Measurements from ENCODE around the gene COL15A1. TPM values are rescaled to one million over a fixed set of nuclear protein-coding genes. Genes with fewer than 3 reads are reported as not detected.
A peak's percentile ranks its signal among the peaks of the same experiment; 100 is the strongest.

The COL15A1 gene
- total RNA-seq, 1 donor from 2014 or later, result 0.07 TPM

DNA sequence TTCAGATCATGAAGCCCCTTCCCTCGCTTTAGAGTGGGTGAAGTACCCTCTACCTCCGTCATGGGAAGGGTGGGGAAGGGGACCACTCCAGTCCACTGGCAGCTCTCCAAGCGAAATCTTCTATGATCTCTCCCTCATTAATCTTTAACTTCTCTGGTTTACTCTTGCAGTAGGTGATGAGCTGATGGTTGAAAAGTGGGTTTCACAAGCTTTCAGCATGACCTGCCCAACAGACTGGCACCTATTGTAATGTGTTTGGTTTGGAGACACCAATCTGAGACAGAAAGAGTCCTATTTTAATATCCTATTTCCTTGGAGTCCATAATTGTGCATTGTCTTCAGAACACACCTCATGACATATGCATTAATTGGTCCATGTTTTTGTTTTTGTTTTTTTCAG, 90.4 kb downstream of the COL15A1 start:
- H3K4me1 Mint-ChIP-seq, result peaks cover 8% of the 10 kb centered on the region
- DNase-seq (no peak), ATAC-seq (ENCODE audit: low read depth) (no peak)
- ChIA-PET CTCF (no interaction called here), POLR2A (no interaction called here)
- no peaks in the 10 kb centered on the region for H3K9me3 Mint-ChIP-seq
- TF ChIP-seq CTCF (IDR thresholded peaks at IDR 0.05), result no peak
- H3K27me3 Mint-ChIP-seq, result no peaks in the 10 kb centered on the region
- no peak overlapping the region for H3K4me3 Mint-ChIP-seq
- no peak overlapping the region for H3K27ac Mint-ChIP-seq
- intact Hi-C loops (cut with micrococcal nuclease), result no loop called here
- no peaks in the 10 kb centered on the region for H3K36me3 Mint-ChIP-seq (ENCODE audit: low read depth)

DNA sequence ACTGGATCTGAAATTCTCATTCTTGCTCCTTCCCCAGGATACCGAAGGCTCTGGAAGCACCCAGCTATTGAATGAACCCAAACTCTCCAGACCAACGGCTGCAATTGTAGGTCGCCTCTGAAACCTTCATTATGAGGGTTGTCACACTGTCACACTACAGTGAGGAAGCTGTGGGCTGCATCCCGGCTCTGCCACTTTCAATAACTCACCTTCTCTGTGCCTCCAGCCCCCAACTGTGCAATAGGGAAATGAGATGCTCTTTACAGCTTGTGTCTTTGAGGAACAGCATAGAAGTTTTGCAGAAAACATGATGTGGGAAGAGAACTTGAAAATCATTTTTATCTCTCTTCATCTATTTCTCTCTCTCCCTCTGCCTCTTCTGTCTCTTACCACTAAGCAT, 91.6 kb downstream of the COL15A1 start:
- H3K27me3 Mint-ChIP-seq, result no peaks in the 10 kb centered on the region
- H3K4me1 Mint-ChIP-seq, result peaks cover 17% of the 10 kb centered on the region
- no peak for TF ChIP-seq CTCF (IDR thresholded peaks at IDR 0.05)
- no peak overlapping the region for H3K4me3 Mint-ChIP-seq
- H3K27ac Mint-ChIP-seq, result no peak overlapping the region
- DNase-seq (no peak), ATAC-seq (ENCODE audit: low read depth) (no peak)
- no peaks in the 10 kb centered on the region for H3K9me3 Mint-ChIP-seq
- CTCF ChIA-PET, result no interaction called here
- intact Hi-C loops (cut with micrococcal nuclease), result no loop called here
- POLR2A ChIA-PET, result no interaction called here
- H3K36me3 Mint-ChIP-seq (ENCODE audit: low read depth), result no peaks in the 10 kb centered on the region

DNA sequence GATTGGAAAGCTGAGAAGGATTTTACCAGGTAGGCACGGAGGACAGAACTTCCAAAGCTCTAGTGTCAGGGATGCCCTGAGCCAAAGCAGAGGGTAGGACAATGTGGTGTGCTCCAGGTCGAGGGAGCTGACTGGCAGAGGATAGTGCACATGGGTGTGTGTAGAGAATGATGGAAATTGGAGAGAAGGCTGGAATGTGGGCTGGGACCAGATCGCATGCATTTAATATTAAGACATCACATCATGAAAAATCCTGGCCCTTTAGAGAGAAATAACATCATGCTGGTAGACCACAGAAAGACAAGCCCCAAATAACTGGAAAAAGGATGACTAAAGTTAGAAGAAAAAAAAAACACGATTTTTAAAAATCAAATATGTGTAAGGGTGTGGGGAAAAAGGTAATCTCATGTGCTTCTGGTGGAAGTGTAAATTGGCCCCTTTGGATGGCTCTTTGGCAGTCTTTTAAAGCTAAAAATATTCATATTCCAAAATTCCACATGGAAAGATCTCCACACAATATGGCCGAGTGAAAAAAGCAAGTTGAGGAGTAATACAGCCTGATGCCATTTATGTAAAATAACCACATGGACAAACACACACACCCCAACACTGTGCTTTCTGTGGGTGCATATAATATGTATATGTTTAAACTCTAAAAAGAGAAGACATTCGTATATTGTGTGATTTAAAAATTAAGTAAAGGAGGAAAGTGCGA, 94.2 kb downstream of the COL15A1 start:
- no peak for TF ChIP-seq CTCF (IDR thresholded peaks at IDR 0.05)

GRCh38 chr9:99038484-99038820, 94.7 kb downstream of the COL15A1 start:
- no peak for TF ChIP-seq CTCF (IDR thresholded peaks at IDR 0.05)
- Mint-ChIP-seq H3K27me3 (no peaks in the 10 kb centered on the region), H3K4me1 (peaks cover 27% of the 10 kb centered on the region), H3K9me3 (no peaks in the 10 kb centered on the region), H3K36me3 (ENCODE audit: low read depth) (no peaks in the 10 kb centered on the region), H3K4me3 (no peak overlapping the region), H3K27ac (no peak overlapping the region)
- ChIA-PET POLR2A (no interaction called here), CTCF (no interaction called here)
- DNase-seq (no peak), ATAC-seq (ENCODE audit: low read depth) (no peak)
- intact Hi-C loops (cut with micrococcal nuclease), result no loop called here

More for the DNA sequence above, 94.2 kb downstream of the COL15A1 start:
- Mint-ChIP-seq H3K36me3 (ENCODE audit: low read depth) (no peaks in the 10 kb centered on the region), H3K27me3 (no peaks in the 10 kb centered on the region), H3K4me3 (no peak overlapping the region), H3K27ac (no peak overlapping the region), H3K9me3 (no peaks in the 10 kb centered on the region), H3K4me1 (peaks cover 27% of the 10 kb centered on the region)
- DNase-seq (no peak), ATAC-seq (ENCODE audit: low read depth) (no peak)
- POLR2A ChIA-PET, result no interaction called here
- CTCF ChIA-PET, result no interaction called here
- intact Hi-C loops (cut with micrococcal nuclease), result no loop called here

DNA sequence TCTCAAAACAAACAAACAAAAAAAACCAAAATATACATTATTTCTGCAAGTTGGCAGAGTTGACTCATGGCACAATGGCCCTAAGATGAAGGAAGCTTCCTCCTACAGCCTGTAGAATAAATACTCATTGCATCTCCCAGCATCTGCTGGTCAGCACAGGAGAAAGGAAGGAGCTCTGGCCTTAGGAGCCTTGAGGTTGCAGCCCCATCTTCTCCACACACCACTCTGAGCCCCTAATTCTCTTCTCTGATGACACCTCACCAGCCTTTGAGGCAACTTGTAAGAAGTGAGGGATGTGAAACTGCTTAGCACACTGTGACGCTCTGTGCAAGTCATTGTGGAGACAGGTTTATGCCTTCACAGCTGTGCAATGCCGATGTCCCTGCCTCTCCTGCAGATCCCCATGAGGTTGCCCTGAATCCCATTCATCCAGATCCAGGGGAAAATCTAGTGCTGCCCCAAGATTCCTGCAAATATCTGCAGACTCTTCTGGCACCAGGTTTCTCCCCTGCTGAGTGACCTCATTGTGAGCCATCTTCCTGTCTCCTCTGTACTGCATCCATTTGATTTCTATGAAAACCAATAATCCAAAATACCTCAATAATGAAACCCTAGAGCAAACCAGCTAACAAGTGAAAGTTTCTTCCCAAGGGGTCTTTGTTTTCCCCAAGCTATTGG, 95.9 kb downstream of the COL15A1 start:
- H3K36me3 Mint-ChIP-seq (ENCODE audit: low read depth), result no peaks in the 10 kb centered on the region
- no peak for DNase-seq
- ChIA-PET POLR2A (interaction anchor here (0.6 to 1.6 kb wide), 2 partner anchors 65 to 1438 kb away, joined by 3 to 4 read pairs; partner anchors contain the start of gene TGFBR1), CTCF (interaction anchor here (0.8 kb wide), 1 partner anchor 14 kb away, joined by 3 read pairs; no protein-coding TSS in a partner anchor)
- H3K4me3 Mint-ChIP-seq, result no peak overlapping the region
- peaks cover 27% of the 10 kb centered on the region for H3K4me1 Mint-ChIP-seq
- H3K27ac Mint-ChIP-seq, result peak overlapping the region; percentile 59
- peak; percentile 82 for ATAC-seq (ENCODE audit: low read depth)
- no peaks in the 10 kb centered on the region for H3K27me3 Mint-ChIP-seq
- intact Hi-C loops (cut with micrococcal nuclease), result loop anchor here (1.0 kb wide), 1 partner anchor 18 kb away; no protein-coding TSS in a partner anchor
- TF ChIP-seq CTCF (IDR thresholded peaks at IDR 0.05), result no peak
- peaks cover 6% of the 10 kb centered on the region for H3K9me3 Mint-ChIP-seq

All from activated B cell treated with CpG ODN at 0.5 μM for 24 hours (primary cell).